CD1c-positive myeloid dendritic cell (primary cell): Measurements from ENCODE around the gene HPCAL1.

Source experiments
- DNase-seq: peaks from one replicate; pipeline ENCODE4 v3.0.0-alpha.2; 2016; ENCODE audit errors: extremely low spot score

HPCAL1 gene

DNA sequence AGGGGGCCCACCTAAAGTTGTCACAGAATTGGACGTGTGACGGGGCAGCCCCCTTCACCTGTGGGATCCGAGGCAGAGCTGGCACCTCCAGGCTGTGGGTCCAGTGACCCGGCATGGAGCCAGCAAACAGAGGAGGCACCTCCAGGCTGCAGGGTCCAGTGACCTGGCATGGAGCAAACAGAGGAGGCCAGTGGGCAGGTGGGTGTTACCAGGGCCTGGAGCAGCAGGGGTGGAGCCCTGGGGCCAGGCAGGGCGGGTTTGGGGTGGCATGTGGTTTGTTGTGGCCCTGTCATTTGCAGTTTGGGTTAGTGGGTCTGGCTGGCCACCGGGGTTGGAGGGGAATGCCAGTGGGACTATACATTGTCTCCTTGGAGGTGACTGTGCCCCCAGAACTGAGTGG lies 68.2 kb downstream of the HPCAL1 start:
- DNase-seq: no peak

DNA sequence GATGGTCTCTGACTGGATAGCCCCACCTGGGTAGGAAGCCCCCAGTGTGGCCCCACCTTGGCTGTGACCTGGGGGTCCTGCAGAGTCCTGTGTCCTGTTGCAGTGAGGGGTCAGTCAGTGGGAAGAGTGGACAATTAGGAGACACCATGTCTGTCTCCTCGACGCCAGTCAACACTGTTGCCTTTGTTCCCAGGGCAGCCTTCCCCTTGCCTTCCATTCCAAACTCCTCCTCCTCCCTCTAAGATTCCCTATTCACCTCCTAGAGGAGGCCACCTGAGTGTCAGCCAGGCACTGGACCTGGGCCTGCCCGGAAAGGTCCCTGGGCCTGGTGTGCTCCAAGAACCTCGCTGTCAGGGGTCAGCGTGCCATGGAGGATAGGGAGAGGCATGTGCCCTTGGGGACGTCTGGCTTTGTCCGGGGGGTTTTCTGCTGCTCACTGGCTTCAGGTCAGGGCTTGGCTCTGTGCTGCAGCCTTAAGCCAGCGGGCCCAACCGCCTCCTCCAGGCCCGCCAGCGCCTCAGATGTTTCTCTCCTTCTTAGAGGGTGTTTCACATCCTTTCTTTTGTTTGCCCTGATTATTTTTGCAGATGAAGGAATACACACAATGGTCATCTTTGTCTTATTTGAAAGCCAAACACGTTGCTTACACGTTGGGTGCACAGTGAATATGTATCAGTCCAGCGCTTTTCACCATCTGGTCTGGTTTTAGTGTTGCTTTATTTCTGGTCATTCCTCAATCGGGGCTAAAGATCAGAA lies 68.9 kb downstream of the HPCAL1 start:
- DNase-seq: no peak

DNA sequence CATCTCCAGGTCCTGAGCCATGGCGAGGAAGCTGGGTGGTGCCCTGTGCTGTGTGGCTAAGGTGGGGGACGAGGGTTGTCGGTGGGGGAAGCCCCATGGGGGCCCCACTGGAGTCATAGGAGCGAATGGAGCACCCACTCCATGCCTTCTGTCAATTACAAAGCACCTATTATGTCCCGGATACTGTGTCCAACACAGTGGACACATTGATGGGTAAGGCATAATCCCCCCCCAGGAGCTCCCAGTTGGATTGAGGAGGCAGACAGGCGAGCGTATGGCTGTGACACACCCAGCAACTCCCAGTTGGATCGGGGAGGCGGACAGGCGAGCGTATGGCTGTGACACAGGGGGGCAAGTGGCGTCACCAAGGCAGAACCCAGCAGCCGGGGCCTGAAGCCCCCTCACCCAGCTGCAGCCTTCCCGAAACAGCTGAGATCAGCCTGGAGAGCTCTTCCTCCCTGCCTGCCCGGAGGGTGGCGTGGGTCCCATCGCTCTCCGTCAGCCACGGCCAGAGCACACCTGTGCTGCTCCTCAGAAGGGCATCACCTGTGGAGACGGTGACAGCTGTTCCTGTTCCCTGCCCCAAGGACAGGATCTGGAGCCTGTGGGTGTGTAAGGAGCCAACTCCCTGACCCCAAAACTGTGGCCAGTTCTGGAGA lies 69.6 kb downstream of the HPCAL1 start:
- DNase-seq: no peak

DNA sequence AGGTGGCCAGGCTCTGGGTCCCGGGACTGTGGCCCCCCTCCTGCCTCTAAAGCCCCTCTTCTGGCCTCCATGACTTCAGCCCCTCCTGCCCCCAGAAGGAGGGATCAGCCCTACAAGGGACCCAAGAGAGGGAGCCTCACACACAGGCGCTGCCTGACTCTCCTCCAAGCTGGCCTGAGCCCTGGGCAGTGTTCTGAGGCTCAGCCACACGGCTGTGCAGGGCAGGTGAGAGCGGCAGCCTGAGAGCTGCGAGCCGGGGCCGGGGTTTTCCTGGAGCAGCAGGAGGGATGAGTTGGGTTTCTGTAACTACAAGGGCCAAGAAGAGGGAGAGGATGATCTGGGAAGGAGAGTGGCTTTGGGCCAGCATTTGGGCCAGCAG lies 70.1 kb downstream of the HPCAL1 start:
- no peak for DNase-seq

DNA sequence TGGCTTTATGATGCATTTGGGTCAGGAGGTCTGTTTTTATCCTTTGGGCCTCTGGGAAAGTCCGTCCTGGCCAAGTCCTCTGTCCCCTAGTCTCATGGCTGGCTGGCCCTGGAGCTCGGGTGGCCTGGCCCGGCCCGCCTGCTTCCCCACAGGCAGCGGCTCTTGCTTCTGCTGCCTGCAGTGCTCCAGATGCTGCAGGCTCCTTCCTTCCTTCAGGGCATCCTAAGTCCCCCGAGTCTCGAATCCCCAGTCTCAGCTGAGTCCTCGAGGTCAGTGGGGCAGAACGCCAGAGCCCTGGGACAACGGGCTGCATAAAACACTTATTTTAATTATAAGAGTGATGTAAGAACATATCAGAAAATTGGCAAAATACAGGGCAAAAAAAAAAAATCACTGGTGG lies 71.2 kb downstream of the HPCAL1 start:
- DNase-seq: no peak

DNA sequence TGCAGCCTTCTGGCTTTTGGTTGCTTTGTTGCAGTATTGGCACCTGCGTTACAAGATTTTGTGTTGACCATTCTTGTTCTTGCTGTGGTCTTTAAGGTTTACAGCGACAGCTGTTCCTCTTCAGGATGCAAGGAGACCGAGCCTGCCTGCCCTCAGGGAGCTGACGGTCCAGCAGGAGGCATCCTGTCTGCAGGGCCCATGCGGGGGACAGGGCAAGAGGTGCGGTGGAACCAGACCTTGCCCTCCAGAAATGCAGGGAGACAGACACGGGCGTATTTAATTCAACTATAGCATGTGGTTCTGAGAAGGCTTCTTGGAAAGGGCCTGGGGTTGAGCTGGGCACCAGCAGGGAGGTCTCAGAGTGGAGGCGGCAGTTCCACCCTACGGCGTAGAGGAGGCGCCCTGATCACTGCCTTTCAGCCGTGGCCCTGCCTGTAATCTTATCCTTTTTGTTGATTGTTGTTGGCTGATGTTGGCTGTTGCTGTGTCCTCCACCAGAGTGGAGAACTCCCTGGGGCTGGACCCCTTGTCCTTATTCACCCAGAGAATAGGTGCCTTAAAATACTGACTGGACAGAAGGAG lies 71.7 kb downstream of the HPCAL1 start:
- no peak for DNase-seq

DNA sequence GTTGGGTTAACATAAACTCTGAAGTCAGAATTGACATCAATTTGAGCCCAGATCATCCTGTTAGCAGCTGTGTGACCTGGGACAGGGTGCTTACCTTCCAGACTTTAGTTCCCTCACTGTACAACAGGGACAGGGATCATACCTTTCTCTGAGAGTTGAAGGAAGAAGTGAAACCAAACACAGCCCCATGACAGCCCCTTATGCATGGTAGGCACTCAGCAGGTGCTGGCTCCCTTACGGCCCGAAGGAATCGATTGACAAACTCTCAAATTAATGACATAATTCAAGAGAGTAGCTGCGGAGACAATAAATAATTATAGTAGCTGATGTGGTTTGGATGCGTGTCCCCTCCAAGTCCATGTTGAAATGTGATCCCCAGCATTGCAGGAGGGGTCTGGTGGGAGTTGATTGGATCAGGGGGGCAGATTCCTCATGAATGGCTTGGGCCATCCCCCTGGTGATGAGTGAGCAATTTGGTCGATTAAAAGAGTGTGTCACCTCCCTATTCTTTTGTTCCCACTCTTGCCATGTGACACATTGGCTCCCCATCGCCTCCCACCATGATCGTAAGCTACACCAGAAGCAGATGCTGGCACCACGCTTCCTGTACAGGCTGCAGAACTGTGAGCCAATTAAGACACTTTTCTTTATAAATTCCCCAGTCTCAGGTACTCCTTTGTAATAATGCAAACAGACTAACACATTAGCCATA lies 73.0 kb downstream of the HPCAL1 start:
- peak; percentile 17 for DNase-seq

DNA sequence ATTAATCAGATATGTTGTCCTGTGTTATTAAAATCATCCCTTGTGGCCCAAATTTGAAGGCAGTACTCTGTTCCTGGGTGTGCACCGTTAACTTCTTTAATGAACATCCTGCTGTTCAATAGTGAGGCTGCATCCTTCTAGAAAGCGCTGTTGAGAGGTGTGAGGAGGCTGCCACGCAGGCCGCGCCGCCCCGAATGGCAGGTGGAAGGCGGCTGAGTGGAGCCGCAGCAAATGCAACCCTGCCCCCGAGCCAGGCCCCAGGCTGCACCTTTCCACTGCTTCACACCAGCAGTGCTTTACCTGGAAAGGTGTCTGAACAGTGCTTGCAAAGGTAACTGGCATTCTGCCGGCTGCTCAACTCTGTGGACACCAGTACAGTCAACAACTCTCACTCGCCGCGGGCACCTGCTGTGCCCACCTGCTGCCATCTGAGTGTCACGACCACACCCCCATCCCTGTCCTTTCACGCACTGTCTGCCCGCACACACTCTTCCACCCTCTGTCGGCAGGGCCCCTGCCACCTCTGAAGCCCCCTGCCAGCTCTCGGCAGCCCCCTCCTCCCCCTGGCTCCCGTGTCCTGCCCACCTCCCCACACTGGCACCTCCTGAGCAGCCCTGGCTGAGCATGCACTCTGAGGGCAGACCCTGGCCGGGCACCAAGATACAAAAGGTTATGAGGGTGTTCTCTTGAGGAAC lies 74.5 kb downstream of the HPCAL1 start:
- DNase-seq: no peak

DNA sequence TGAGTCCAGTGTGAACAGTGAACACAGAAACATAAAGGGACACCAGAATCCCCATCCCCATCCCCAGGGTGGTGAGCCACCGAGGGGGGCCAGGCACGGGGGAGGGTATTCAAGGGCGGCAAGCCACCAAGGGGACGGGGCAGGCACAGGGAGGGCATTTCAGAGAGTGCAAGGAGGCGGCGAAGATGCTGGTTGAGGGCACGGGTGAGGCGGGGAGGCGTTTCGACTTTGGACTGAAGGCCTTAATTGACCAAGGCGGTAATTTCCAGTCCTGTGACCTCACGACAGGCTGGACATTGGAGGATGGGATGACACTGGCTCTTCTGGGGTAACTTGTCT lies 75.0 kb downstream of the HPCAL1 start:
- DNase-seq: no peak

DNA sequence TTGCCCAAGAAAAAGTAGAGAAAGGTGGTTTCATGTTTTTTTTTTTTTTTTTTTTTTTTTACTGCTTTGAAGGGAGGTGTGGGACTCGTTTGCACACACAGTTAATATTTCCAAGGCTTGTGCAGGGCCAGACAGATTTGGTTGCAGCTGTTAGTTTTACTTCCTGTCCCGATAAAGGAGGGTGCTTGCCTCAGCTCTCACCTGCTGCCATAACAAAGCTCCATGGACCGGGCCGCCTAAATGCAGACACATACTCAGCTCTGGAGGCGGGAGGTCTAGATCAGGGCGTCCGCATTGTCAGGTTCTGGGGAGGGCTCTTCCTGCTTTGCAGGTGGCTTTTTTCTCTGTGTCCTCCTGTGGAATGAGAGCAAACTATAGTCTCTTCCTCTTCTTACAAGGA lies 75.5 kb downstream of the HPCAL1 start:
- peak; percentile 20 for DNase-seq

DNA sequence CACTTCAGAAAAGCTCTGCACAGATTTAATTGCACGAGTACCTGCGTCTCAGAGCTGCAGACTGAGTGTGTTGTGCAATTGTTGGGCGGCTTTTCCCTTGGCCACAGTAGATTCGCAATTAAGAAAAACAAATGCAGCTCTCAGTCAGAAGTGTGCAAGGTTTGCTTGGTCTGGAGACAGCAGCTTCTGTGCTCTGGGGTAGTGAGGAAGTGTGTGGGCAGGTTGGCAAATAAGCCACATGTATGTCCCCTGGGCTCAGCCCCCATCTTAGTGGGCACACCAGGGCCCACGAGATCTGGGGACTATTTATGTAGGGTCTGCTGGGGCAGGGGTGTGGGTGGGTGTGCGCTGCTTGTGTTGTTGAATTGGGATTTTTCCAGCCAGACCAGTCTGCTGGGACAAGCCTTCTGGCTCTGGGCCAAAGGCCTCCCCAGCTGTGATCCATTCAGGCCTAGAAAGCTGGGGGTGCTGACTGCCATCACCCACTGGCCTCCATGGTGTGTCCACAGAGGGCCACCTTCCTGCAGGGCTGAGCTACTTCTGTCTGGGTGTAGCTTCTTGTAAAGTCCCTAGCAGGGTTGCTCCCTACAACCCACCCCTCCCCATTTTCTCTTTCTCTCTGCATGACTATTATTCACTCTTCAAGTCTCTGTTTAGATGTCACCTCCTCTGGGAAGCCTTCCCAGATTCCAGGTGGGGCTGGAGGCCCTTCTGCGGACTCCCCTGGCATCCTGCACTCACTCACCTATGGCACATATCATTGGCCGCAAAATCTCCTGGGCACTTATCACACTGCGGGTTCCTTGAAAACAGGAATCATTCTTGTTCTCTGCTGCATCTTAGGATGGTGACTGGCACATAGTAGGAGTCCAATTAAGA lies 77.6 kb downstream of the HPCAL1 start:
- peak; percentile 63 for DNase-seq

DNA sequence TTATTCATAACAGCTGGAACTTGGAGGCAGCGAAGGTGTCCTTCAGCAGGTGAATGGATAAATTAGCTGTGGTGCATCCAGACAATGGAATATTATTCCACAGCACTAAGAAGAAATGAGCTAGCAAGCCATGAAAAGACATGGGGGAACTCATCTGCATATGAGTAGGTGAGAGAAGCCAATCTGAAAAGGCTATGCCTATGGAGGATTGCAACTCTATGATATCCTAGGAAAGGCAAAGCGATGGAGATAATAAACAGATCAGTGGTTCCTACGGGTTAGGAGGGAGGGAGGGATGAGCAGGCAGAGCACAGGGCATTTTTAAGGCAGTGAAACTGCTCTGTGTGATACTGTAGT lies 79.3 kb downstream of the HPCAL1 start:
- DNase-seq: no peak

DNA sequence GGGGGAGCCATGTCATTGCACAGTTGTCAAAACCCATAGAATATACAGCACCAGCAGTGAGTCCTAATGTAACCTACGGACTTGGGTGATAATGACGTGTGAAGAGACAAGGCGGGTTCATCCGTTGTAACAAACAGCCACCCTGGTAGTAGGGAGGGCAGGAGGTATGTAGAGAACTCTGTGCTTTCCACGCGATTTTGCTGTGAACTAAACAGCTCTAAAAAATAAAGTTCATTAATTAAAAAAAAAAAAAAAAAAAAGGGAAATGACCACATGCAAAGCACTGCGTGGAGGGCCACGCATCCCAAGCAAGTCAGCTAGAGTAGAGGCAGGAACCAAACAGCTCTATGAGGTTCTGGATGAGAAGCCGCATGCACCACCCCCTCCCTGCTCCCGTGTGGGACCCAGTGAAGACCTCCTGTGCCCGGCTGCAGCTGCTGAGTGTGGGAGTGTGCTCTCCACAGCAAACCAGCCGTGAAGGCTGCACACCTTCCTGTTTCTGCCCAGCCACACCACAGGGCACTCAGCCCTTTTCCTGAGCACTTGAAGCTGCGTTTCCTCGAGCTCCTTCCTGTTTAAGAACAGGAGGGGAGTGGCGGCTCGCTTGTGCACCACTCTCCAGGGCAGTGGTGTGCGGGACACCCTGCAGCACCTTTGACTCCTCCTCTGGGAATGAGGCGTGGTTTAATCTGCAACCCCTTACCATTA lies 79.8 kb downstream of the HPCAL1 start:
- DNase-seq: peak; percentile 82

DNA sequence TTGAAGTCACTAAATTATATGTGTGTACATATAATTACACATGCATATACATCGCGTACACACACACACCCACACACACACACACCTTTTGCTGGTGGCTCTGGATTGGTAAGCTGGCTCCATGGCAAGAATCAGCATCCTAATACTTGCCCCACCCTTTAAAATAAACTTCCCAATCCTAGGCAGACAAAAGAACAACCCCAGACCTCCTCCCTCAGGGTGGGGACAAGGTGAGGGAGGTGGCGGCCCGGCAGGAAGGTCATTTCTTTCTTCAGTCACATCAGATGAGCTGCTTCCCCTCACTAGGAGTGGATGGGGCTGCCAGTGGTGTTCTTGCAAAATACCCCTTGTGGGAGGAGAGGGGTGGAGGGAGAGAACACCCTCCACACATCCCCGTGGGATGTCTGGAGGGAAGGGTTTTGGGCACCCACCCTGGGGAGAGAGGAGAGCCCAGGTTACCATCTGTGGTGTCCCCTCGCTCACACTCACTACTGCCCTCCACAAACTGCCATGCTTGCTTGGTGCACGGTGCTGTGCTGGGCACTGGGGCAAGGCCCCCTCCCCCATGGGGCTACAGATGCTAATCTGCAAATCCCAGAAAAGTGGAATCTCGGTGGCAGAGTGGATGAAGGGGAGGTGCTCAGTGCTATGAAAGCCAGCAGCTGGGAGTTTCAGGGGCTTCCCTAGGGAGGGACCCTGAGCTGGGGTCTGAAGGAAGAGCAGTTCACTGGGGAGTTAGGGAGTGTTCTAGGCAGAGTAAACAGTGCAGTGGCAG lies 81.4 kb downstream of the HPCAL1 start:
- peak; percentile 42 for DNase-seq

DNA sequence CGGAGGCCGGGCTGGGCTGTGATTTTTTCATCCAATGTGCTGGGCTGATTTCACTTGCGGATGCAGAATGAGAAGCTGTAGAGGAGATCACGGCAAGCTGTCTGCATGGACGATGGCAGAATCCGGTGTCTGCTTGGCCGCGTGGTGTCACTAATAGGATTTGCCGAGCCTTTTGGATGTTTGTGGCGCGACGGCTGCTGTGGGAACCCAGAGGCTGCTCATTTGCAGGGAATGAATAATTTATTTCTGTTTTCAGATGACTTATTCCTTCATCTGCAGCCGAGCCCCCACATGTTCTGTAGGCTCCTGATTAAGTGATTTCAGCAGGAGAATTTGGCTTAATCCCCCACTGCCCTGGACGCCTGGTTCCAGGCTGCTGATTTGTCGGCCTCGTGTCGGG lies 82.8 kb downstream of the HPCAL1 start:
- DNase-seq: no peak

DNA sequence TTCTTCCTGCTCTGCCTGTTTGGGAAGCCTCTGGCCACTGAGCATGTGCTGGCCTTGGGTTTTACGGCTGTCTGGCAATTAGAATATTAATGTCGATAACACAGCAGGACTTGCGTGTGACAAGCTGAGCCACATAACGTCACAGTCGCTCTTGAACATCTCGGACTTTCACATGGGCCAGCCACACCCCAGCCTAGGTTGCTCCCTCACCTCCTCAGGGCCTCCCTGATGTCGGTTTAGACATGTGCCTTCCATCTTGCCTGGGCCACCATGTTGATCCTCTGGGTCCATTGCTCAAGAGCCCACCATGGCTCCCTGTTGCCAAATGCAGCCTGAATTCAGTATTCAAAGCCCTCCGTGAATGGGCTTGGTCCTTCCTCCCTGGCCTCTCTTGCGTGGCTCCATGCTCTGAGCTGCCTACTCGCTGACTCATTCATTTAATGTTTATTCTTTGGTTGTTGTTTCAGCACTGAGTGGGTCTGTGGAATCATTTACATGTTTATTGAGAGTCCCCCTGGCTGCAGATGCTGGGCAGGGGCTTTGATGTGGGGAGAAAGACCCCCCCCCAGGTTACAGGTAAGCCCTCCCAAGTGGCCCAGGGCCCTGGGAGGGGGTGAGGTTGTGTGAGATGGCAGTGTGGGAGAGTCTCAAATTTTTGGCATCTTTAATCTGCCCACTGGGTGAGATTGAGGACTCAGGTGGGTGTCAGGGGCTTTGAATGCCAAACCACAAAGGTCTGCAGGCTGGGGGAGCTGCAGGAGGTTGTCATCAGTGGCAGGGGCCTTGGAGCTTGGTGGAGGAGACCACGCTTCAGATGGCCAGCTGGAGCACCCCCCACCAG lies 83.4 kb downstream of the HPCAL1 start:
- DNase-seq: peak; percentile 29

DNA sequence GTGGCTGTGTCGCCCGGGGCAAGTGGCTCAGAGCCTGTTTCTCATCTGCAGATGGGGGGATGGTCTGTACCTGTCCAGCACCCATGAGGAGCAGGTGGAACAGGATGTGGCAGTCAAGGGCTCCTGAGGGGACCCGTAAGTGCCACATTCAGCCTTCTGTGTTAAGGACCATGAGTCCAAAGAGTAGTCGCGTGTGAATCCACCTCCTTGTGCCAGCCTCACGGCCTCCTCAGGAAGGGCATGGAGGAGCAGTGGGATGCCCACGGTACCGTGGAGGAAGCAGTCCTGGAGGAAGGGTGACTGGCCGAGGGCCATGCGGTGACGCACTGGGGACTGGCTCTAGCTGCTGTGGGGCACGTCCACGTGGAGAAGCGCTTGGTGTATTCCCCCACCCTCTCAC lies 84.3 kb downstream of the HPCAL1 start:
- no peak for DNase-seq

DNA sequence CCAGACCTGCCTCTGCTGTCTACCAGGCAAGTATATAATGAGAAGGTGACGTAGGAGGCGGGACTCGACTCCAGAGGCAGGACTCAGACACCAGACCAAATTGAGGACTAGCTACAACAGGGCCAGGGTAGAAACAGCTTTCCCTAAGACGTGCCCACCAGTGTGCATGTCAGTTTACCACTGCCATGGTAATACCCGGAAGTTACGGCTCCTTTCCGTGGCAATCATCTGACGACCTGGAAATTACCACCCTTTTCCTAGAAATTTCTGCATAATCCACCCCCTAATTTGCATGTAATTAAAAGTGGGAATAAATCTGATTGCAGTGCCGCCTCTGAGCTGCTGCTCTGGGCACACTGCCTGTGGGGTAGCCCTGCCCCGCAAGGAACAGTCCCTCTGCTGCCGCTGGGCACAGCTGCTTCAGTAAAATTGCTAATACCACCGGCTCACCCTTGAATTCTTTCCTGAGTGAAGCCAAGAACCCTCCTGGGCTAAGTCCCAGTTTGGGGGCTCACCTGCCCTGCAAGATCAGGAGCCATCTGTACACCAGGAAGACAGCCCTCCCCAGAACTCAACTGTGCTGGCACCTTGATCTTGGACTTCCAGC lies 86.4 kb downstream of the HPCAL1 start:
- DNase-seq: no peak

DNA sequence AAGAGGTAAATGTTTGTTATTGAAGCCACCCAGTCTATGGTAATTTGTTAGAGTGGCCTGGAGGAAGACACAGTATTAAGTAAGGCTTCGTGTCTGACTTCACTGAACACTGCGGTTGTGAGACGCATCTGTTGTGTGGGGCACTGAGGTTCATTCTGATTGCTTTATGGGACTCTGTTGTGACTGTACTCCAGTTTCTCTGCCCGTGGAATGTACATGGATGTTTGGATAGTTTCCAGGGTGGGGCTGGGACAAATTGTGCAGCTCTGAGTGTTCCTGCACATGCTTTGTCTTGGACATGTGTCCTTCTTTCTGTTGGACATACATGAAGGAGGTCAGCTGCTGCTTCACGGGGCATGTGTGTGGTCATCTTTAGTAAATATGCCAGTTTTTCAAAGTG lies 86.9 kb downstream of the HPCAL1 start:
- DNase-seq: no peak
